RWPE1 (cell line): ENCODE results near the gene ZFAND6.
A peak's percentile ranks its signal among the peaks of the same experiment; 100 is the strongest.

Experiments
- CTCF ChIA-PET: fragments of 350-600 bp; sonication (Branson Sonifier 250); formaldehyde crosslinking; extraction: SDS; loops from one replicate; lab custom pipeline; 2021; lab: Yijun Ruan, JAX
- POLR2A ChIA-PET: fragments of 400-600 bp; formaldehyde crosslinking; extraction: SDS; loops from one replicate; lab custom pipeline; 2020; ENCODE audit warnings: antibody characterized with exemption; ENCODE audit not compliant: low non-redundant PET; lab: Yijun Ruan, JAX
- DNase-seq: peaks from one replicate; pipeline ENCODE4 v3.0.0; 2012; ENCODE audit warnings: low spot score
- H3K27ac ChIP-seq: fragments of 450-650 bp; 2 replicates; pipeline ENCODE4 v1.5.1; 2017
- CTCF ChIP-seq: fragments of 450-650 bp; conservative IDR thresholded peaks from 2 replicates; pipeline ENCODE4 v1.5.1; 2017; ENCODE audit warnings: low read depth, mild to moderate bottlenecking

Gene ZFAND6

DNA sequence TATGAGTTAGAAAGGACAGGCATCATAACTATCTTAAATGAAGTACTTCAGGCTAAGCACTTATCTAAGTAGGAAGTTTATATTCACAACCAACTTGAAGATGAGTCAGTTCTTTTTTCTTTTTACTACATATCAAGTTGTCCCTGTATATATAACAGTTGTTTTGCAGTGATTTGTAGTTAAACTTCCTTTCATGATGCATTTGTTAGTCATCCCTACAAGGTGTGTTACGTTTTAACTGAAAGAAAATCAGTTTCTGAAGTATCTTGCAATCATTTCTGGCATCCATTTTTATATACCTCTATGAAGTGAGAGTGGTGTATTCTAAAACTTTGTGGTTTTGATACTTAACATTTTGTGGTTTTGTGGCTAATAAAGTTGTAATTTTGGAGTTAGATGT is 46.1 kb downstream of the ZFAND6 start:
- no peak overlapping the region for H3K27ac ChIP-seq
- POLR2A ChIA-PET = no interaction called here
- CTCF ChIA-PET = no interaction called here

GRCh38 chr15:80106051-80106450 is 46.6 kb downstream of the ZFAND6 start:
- no peak overlapping the region for H3K27ac ChIP-seq
- no peak for TF ChIP-seq CTCF
- ChIA-PET CTCF (no interaction called here), POLR2A (no interaction called here)
- no peak for DNase-seq

More for the DNA sequence above, 46.1 kb downstream of the ZFAND6 start:
- DNase-seq = peak; percentile 58
- TF ChIP-seq CTCF = no peak

- ChIA-PET CTCF (no interaction called here), POLR2A (no interaction called here)
- no peak overlapping the region for H3K27ac ChIP-seq
- no peak for DNase-seq
- no peak for TF ChIP-seq CTCF
Observed at GRCh38 chr15:80107204-80107603, 47.7 kb downstream of the ZFAND6 start.

- DNase-seq = no peak
- CTCF ChIA-PET = no interaction called here
- no peak for TF ChIP-seq CTCF
- no peak overlapping the region for H3K27ac ChIP-seq
- POLR2A ChIA-PET = no interaction called here
Observed at GRCh38 chr15:80107774-80108173, 48.3 kb downstream of the ZFAND6 start.

GRCh38 chr15:80109388-80109787 is 49.9 kb downstream of the ZFAND6 start:
- TF ChIP-seq CTCF = no peak
- POLR2A ChIA-PET = no interaction called here
- CTCF ChIA-PET = no interaction called here
- H3K27ac ChIP-seq = no peak overlapping the region
- DNase-seq = no peak

- no peak for DNase-seq
- ChIA-PET POLR2A (no interaction called here), CTCF (no interaction called here)
- TF ChIP-seq CTCF = no peak
- H3K27ac ChIP-seq = no peak overlapping the region
Observed at GRCh38 chr15:80110920-80111319, 51.4 kb downstream of the ZFAND6 start.

- DNase-seq = no peak
- TF ChIP-seq CTCF = no peak
- H3K27ac ChIP-seq = no peak overlapping the region
- POLR2A ChIA-PET = no interaction called here
- CTCF ChIA-PET = no interaction called here
Observed at GRCh38 chr15:80114114-80114513, 54.6 kb downstream of the ZFAND6 start.
